Medulla oblongata (tissue), 1 donor: ENCODE measurements around the gene FOXE3.

Source experiments
- DNase-seq: peaks from one replicate; pipeline ENCODE4 v3.0.0-alpha.2; 2015; ENCODE audit errors: extremely low spot score

The FOXE3 gene

DNA sequence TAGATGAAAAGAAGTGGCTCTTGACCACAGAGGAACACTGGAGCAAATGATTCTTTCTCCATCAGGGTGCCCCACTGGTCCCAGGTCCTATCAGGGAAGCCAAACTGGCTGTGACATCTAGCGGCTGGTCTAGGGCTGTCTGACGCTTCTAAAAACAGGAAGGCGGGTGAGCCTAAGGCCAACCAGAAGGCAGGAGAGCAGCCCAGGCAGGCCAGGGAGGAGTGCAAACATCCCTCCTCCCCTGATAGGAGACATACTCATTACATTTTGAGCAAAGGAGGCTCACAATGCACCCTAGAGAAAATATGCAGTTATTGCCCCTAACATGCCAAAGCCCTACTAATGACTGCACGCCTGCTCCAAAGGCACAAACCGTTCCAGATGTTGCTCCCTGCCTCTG, 10.4 kb upstream of the FOXE3 start:
- no peak for DNase-seq

GRCh38 chr1:47406966-47407365, 9.1 kb upstream of the FOXE3 start:
- no peak for DNase-seq

DNA sequence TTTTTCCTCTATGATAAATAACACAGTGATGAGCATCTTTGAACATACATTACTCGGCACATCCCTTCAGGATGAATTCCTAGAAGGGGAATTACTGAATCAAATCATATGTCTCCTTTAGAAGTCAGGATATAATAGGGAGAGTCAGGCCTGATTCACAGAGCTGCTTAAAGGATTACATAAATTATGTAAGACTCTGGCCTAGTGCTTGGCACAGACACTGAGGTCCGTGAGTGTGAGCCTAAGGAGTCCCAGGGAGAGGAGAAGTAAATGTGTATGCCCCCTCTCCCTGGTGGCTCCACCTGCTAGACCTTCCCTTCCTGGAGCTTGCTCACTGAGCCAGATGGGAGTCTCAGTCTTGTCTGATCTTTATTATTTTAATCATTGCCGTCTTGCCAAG, 8.6 kb upstream of the FOXE3 start:
- DNase-seq: no peak

GRCh38 chr1:47409311-47410067, 6.6 kb upstream of the FOXE3 start:
- DNase-seq: no peak

- DNase-seq: no peak
Measured at GRCh38 chr1:47410068-47410455, 6.0 kb upstream of the FOXE3 start.

- no peak for DNase-seq
Measured at GRCh38 chr1:47411436-47411835, 4.6 kb upstream of the FOXE3 start.

GRCh38 chr1:47412437-47412836, 3.6 kb upstream of the FOXE3 start:
- DNase-seq: no peak

DNA sequence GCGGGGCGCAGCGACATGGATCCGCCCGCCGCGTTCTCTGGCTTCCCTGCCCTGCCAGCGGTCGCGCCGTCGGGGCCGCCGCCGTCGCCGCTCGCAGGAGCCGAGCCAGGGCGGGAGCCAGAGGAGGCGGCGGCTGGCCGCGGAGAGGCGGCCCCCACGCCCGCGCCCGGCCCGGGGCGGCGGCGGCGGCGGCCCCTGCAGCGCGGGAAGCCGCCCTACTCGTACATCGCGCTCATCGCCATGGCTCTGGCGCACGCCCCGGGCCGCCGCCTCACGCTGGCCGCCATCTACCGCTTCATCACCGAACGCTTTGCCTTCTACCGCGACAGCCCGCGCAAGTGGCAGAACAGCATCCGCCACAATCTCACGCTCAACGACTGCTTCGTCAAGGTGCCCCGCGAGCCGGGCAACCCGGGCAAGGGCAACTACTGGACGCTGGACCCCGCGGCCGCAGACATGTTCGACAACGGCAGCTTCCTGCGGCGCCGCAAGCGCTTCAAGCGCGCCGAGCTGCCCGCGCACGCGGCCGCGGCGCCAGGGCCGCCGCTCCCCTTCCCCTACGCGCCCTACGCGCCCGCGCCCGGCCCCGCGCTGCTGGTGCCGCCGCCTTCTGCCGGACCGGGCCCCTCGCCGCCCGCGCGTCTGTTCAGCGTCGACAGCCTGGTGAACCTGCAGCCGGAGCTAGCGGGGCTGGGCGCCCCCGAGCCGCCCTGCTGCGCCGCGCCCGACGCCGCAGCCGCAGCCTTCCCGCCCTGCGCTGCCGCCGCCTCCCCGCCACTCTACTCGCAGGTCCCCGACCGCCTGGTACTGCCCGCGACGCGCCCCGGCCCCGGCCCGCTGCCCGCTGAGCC, 459 bp downstream of the FOXE3 start:
- no peak for DNase-seq

GRCh38 chr1:47417170-47418044, 1.3 kb downstream of the FOXE3 start:
- no peak for DNase-seq

DNA sequence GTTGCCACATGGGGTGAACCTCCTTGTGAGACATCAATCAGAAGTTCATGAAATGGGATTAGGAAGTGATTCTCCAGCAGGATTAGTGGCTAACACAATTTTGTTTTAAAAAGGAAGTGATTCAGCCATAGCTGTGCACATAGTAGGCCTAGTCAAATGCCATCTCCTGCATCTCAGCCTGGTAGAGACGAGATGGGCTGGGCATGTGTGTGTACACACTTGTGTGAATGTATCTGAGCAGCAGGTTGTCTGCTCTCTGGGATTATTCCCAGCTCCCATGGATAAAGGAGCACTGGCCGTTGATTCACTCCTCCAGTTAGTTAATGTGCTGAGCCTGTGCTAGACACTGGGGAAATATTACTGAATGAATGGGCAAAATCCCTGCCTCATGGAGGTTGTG, 2.0 kb downstream of the FOXE3 start:
- DNase-seq: no peak

DNA sequence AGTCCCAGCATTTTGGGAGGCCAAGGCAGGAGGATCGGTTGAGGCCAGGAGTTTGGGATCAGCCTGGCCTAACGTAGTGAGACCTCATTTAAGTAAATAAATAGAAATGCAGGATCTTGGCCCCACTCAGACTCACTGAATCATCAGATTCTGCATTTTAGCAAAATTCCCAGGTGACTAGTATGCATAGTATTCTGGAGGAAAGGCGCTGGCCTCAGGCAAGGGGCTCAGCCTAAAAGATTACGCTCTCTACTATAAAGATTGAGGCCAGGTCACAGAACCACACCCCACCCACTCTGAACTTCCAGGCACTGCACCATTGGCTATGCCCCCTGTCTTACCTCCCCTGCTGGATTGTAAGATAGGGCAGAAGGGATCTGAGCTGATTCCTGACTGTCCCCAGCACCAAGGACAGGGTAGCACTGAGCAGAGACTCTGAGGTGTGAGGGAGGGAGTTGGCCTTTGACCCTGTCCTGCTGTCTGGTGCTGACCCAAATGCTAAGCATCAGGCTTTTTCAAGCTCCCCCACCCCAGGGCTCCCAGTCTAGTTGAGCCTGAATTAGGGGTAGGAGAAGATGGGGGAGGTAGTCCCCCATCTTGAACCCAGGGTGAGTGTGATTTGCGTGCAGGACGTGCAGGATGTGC, 2.7 kb downstream of the FOXE3 start:
- no peak for DNase-seq

DNA sequence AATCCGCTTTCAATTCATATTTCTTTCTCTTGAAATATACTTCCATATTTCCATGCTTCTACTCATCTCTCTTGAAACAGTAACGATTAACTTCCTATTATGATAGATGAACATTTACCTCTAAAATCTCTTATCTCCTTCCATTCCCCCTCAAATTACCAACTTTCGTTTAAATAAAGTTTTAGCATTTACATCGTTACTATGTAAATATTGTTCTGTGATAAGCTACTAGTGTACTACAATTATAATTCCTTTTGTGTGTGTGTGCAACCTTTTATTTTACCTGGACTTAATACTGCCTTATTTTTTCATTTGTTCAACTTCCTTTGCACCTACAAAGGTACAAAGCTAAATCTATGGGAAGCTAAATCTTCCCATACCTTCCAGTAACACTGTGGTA, 4.5 kb downstream of the FOXE3 start:
- no peak for DNase-seq

GRCh38 chr1:47423872-47424271, 7.8 kb downstream of the FOXE3 start:
- DNase-seq: no peak

GRCh38 chr1:47424336-47424982, 8.4 kb downstream of the FOXE3 start:
- DNase-seq: peak; percentile 54

GRCh38 chr1:47431534-47431933, 15.4 kb downstream of the FOXE3 start:
- DNase-seq: no peak

DNA sequence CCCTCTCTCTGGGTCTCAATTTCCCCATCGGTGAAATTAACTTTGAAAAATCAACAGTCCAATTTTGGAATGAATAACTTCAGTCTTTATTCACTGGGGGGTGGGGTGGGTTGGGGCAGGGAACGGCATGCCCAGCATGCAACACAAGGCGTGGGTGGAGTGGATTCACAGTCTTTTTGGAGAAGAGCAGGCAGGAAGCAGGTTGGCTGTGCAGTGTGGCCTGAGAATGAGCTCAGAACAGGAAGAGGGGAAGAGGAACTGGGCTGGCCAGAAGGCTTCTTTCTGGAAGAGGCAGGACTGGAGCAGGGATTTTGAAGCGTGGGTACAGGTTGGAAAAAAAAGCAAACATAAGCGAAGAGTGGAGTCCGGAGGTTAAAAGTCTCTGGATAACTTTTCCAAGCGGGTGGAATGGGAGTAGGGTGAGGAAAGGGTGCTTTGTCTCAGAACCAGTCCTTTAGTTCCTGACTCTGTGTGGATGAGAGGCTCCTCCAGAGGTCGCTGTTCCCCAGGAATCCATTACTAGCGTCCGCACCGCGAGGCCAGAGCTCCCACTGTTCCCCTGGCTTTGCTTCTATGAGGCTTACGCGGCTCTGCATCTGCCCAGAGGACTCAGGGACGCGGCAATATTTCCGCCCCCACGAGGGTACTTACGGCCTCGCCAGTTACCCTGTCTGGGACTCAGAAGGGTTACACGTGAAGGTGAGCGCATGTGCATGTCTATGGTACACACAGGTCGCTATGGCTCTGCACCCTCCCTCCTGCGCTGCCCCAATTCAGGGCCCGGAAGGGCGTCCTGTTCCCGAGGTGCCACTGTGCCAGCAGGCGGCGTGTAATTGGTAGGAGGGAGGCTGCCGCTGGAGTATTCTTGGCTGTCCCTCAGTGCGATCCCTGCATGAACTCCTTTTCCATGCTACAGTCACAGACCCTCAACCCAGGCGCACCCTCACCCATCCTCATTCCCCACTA, 16.3 kb downstream of the FOXE3 start:
- peak; percentile 87 for DNase-seq

DNA sequence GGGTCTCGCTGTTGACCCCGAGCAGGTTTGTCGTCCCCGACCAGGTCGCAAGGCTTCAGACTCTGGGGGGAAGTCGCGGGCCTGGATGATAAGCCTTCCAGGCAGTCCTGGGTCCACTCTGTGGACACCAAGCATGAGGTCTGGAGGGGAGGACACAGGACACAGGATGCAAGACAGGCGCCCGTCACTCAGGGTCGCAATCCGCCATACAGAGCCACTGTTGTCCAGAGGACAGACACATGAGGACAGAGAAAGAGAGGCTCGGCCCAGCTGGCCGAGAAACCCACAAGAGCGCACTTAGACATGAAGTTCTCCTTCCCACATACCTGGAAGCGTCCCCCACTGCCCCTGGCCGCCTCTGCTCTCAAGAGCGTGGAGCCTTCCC, 16.9 kb downstream of the FOXE3 start:
- DNase-seq: no peak

DNA sequence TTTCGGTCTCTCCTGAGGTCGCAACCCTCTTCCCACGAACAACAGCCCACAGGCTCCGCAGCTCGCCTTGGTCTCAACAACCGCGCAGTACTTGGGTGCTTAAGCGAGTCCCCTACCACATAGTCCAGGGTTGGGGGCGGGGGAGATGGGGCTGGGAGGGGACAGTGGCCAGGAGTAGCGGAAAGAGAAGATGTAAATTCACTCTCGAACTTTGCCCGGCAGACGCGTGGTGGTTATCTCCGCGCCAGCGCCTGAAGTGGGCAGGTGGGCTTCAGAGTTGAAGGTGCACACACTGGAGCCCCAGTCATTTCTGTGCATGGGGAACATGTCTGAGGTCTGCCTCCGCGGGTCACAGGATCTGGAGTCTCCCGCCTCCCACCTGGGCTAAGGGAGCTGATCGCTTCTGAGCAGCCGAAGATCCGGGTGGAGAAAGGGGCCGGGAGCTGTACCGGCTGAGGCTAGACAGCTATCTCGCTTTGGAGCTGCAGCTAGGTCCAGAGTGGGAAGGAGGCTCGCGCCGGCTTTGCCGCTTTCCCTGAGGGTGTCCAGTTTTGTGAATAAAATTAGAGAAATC, 17.5 kb downstream of the FOXE3 start:
- no peak for DNase-seq

DNA sequence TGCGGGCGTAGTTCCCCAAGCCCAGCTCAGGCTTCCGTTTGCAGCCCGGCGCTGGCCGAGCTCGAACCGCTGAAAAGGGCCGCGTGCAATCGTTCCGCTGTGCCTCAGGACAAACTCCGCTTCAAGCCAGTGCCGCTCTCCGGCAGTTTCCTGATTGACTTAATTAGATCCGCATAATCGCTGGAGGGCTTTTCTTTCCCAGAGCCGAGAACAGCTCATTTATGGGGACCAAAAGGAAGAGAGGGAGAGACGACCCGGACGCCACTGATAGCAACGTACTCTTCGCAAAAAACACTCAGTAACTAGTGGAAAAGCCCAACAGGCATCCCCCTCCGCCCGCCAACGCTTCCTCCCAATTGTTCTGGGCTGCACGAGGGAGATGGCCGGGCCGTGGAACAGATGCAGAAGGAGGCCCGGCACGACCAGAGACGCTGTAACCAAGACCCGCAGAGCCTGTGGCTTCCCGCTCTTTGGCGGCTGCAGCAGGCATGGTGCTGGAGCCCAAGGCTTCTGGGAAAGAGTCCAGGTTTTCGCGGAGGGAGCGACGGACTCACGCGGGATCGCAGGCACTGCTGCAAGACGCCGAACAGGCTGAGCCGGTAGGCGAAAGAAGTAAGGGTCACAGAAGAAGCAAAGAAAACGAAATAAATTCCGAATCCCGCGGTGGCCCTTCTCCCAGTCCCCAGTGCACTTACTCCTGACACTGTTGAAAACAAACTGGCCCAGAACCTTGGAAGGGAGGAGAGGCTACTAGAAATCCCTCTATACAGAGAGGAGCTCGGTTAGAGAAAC, 18.2 kb downstream of the FOXE3 start:
- peak; percentile 59 for DNase-seq
